HFFc6 (cell line): ENCODE data around the gene CYSRT1. TPM values are rescaled to one million over a fixed set of nuclear protein-coding genes. Genes with fewer than 3 reads are reported as not detected.

Source experiments
- DNase-seq: peaks from one replicate; pipeline ENCODE4 v3.0.0-alpha.2; 2018
- H3K27ac Mint-ChIP-seq: 2 replicates; pipeline ENCODE4 v1.8.0; 2020; ENCODE audit warnings: mild to moderate bottlenecking, mixed read lengths
- H3K27me3 Mint-ChIP-seq: 2 replicates; pipeline ENCODE4 v1.8.0; 2021; ENCODE audit warnings: mild to moderate bottlenecking, moderate library complexity, mixed read lengths; ENCODE audit not compliant: insufficient read depth
- H3K36me3 Mint-ChIP-seq: 2 replicates; pipeline ENCODE4 v1.8.0; 2021; ENCODE audit warnings: low read depth, mixed read lengths
- H3K4me1 Mint-ChIP-seq: 2 replicates; pipeline ENCODE4 v1.8.0; 2020; ENCODE audit warnings: low read depth, mixed read lengths
- H3K4me3 Mint-ChIP-seq: 2 replicates; pipeline ENCODE4 v1.8.0; 2020; ENCODE audit warnings: mild to moderate bottlenecking, moderate library complexity, mixed read lengths
- H3K9me3 Mint-ChIP-seq: 2 replicates; pipeline ENCODE4 v1.8.0; 2020; ENCODE audit warnings: mild to moderate bottlenecking, mixed read lengths
- CTCF ChIP-seq: fragments of 200-600 bp; sonication (generic); IDR thresholded peaks from 2 replicates; pipeline ENCODE4 v1.5.0; 2021; ENCODE audit warnings: antibody characterized with exemption, mild to moderate bottlenecking
- total RNA-seq, 6 experiments: library from RNA; stranded (reverse); fragmentation: NEBNext Ultra II Directional; extraction: Animal tissue kit (Norgen Biotek cat#: 25700); gene quantifications; 2 replicates in 1 of 6; 3 replicates in 5 of 6; pipeline ENCODE4 v1.2.3, GENCODE V29; 2021

CYSRT1 gene
- total RNA-seq, 6 experiments from 2014 or later, result 0.41 to 0.97 (median 0.68) TPM

GRCh38 chr9:137206602-137207001 lies 18.4 kb upstream of the CYSRT1 start:
- no peak for DNase-seq
- Mint-ChIP-seq H3K4me3 (peak overlapping the region; percentile 98), H3K27me3 (peaks cover 3% of the 10 kb centered on the region), H3K36me3 (peaks cover 20% of the 10 kb centered on the region), H3K27ac (peak overlapping the region; percentile 85), H3K4me1 (peaks cover 33% of the 10 kb centered on the region), H3K9me3 (no peaks in the 10 kb centered on the region)
- no peak for TF ChIP-seq CTCF

- Mint-ChIP-seq H3K4me3 (no peak overlapping the region), H3K27ac (peak overlapping the region; percentile 18; the same call in 1 of the 2 replicates), H3K36me3 (peaks cover 18% of the 10 kb centered on the region), H3K4me1 (peaks cover 12% of the 10 kb centered on the region), H3K9me3 (no peaks in the 10 kb centered on the region), H3K27me3 (peaks cover 2% of the 10 kb centered on the region)
- no peak for DNase-seq
- no peak for TF ChIP-seq CTCF
These were observed 13.4 kb upstream of the CYSRT1 start for GRCh38 chr9:137211532-137211931.

GRCh38 chr9:137212520-137212919 lies 12.5 kb upstream of the CYSRT1 start:
- Mint-ChIP-seq H3K36me3 (peaks cover 8% of the 10 kb centered on the region), H3K9me3 (no peaks in the 10 kb centered on the region), H3K4me3 (no peak overlapping the region), H3K4me1 (peaks cover 2% of the 10 kb centered on the region), H3K27me3 (peaks cover 2% of the 10 kb centered on the region), H3K27ac (no peak overlapping the region)
- no peak for DNase-seq
- peak; percentile 17; the same call in 1 of the 2 replicates for TF ChIP-seq CTCF

- no peak overlapping the region for H3K27ac Mint-ChIP-seq
- peaks cover 6% of the 10 kb centered on the region; the same call in 1 of the 2 replicates for H3K36me3 Mint-ChIP-seq
- no peaks in the 10 kb centered on the region for H3K9me3 Mint-ChIP-seq
- peak; percentile 45; the same call in 1 of the 2 replicates for TF ChIP-seq CTCF
- no peaks in the 10 kb centered on the region; the same call in 1 of the 2 replicates for H3K4me1 Mint-ChIP-seq
- H3K4me3 Mint-ChIP-seq, result no peak overlapping the region
- peaks cover 2% of the 10 kb centered on the region for H3K27me3 Mint-ChIP-seq
- no peak for DNase-seq
These were observed 11.6 kb upstream of the CYSRT1 start for GRCh38 chr9:137213160-137214060.

GRCh38 chr9:137214620-137215019 lies 10.4 kb upstream of the CYSRT1 start:
- Mint-ChIP-seq H3K4me3 (no peak overlapping the region), H3K36me3 (no peaks in the 10 kb centered on the region), H3K27ac (no peak overlapping the region), H3K9me3 (no peaks in the 10 kb centered on the region), H3K4me1 (peaks cover 5% of the 10 kb centered on the region; the same call in 1 of the 2 replicates), H3K27me3 (peaks cover 2% of the 10 kb centered on the region)
- no peak for TF ChIP-seq CTCF
- no peak for DNase-seq
